Activated CD8-positive, alpha-beta T cell treated with anti-CD3 and anti-CD28 coated beads, Interleukin-2, amount 10 ng/mL, durations not matched to agents 7 days and 5 days (primary cell): ENCODE data around the gene RELT. TPM values are rescaled to one million over a fixed set of nuclear protein-coding genes. Genes with fewer than 3 reads are reported as not detected.

ENCODE experiments used
- total RNA-seq, 2 experiments: library from RNA; stranded (reverse); gene quantifications; one replicate each; pipeline ENCODE4 v1.2.3, GENCODE V29; 2021

The RELT gene
- total RNA-seq, 2 experiments from 2014 or later, result 28.6 to 33.2 TPM

Other genes starting within 250 kb of the RELT start
- gene FCHSD2, start 234.1 kb upstream of the RELT start, total RNA-seq, result 10 to 100 TPM; 49.6 to 51.8 TPM
- gene P2RY2, start 158.1 kb upstream of the RELT start, total RNA-seq, result not detected
- gene P2RY6, start 104.1 kb upstream of the RELT start, total RNA-seq, result not detected
- gene ARHGEF17, start 68.1 kb upstream of the RELT start, total RNA-seq, result under 1 TPM in 1 of 2 experiments, not detected in 1; 0.18 TPM
- gene FAM168A, start 221.7 kb downstream of the RELT start, total RNA-seq, result 10 to 100 TPM; 25.9 to 27.8 TPM